Stomach (tissue), 4 donors: ENCODE results near the gene EGF.

Source experiments
- POLR2A ChIP-seq, 4 donors: fragments of 450-650 bp; IDR thresholded peaks; one replicate each; pipeline ENCODE4 v1.6.1; 2016; ENCODE audit warnings: antibody characterized with exemption in 4 of 4, control low read depth in 2 of 4, mild to moderate bottlenecking in 1 of 4, moderate library complexity in 1 of 4
- POLR2AphosphoS5 ChIP-seq, 3 donors: sonication (generic); formaldehyde crosslinking; IDR thresholded peaks; one replicate each; pipeline ENCODE4 v1.6.1; 2016; ENCODE audit warnings: antibody characterized with exemption in 3 of 3
- TF ChIP-seq, protein P1 (sequence below), 7 experiments: fragments of 450-650 bp in 4 of 7; fragments of 200-600 bp in 3 of 7; sonication (generic) in 3 of 7; IDR thresholded peaks; one replicate each; pipeline ENCODE4 v1.5.1; 2016 to 2019; ENCODE audit warnings: antibody characterized with exemption in 7 of 7, control low read depth in 2 of 7, mild to moderate bottlenecking in 1 of 7

DNA sequence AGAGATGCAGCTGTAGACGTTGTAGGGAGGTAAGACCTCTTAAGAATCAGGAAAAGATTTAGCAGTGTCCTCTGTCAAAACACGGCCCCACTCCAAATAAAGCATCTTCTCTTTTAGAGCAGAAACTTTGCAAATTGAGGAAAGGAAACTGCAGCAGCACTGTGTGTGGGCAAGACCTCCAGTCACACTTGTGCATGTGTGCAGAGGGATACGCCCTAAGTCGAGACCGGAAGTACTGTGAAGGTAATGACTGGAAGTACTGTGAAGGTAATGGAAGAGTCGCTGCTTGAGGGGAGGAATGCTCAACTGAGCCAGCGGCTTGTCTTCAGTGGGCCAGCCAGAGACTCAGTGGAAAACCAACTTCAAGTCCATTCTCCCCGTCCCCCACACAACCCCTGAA is 46.5 kb downstream of the EGF start:
- TF ChIP-seq, protein P1, sequence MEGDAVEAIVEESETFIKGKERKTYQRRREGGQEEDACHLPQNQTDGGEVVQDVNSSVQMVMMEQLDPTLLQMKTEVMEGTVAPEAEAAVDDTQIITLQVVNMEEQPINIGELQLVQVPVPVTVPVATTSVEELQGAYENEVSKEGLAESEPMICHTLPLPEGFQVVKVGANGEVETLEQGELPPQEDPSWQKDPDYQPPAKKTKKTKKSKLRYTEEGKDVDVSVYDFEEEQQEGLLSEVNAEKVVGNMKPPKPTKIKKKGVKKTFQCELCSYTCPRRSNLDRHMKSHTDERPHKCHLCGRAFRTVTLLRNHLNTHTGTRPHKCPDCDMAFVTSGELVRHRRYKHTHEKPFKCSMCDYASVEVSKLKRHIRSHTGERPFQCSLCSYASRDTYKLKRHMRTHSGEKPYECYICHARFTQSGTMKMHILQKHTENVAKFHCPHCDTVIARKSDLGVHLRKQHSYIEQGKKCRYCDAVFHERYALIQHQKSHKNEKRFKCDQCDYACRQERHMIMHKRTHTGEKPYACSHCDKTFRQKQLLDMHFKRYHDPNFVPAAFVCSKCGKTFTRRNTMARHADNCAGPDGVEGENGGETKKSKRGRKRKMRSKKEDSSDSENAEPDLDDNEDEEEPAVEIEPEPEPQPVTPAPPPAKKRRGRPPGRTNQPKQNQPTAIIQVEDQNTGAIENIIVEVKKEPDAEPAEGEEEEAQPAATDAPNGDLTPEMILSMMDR (IDR thresholded peaks at IDR 0.05), result no peak
- TF ChIP-seq POLR2A (IDR thresholded peaks at IDR 0.05) (no peak), POLR2AphosphoS5 (IDR thresholded peaks at IDR 0.05) (no peak)
